HL-60 (cell line): ENCODE results near the gene DOCK2.

Source experiments
- DNase-seq, 2 experiments: peaks; one replicate each; pipeline ENCODE4 v3.0.0-alpha.2; 2010 to 2020; ENCODE audit warnings: low read depth in 1 of 2, low spot score in 1 of 2
- H3K27ac ChIP-seq: fragments of 250-450 bp; sonication (Bioruptor Pico); replicated peaks from 2 replicates; pipeline ENCODE4 v1.5.1; 2020; ENCODE audit warnings: mild to moderate bottlenecking, moderate library complexity
- H3K27me3 ChIP-seq: fragments of 250-450 bp; sonication (Bioruptor Pico); 2 replicates; pipeline ENCODE4 v1.5.1; 2021; ENCODE audit warnings: mild to moderate bottlenecking, moderate library complexity; ENCODE audit not compliant: insufficient read depth, poor library complexity, severe bottlenecking
- H3K4me3 ChIP-seq: replicated peaks from 2 replicates; pipeline ENCODE4 v1.5.1; 2011; ENCODE audit warnings: mild to moderate bottlenecking, control low read depth, low read length; ENCODE audit not compliant: insufficient read depth
- GABPA ChIP-seq: IDR thresholded peaks from 2 replicates; pipeline ENCODE4 v1.6.1; 2012; ENCODE audit warnings: low read depth
- POLR2AphosphoS5 ChIP-seq: IDR thresholded peaks from 2 replicates; pipeline ENCODE4 v1.6.1; 2012; ENCODE audit warnings: low read depth
- SPI1 ChIP-seq: IDR thresholded peaks from 2 replicates; pipeline ENCODE4 v1.6.1; 2012; ENCODE audit warnings: low read depth, mild to moderate bottlenecking, borderline replicate concordance
- TF ChIP-seq, protein P1 (sequence below): IDR thresholded peaks from one replicate; pipeline ENCODE4 v1.5.1; 2011; ENCODE audit warnings: low read length, control low read depth, inconsistent platforms; ENCODE audit not compliant: insufficient read depth
- TF ChIP-seq, protein P2 (sequence below): IDR thresholded peaks from 2 replicates; pipeline ENCODE4 v1.6.1; 2012; ENCODE audit warnings: low read depth; ENCODE audit not compliant: insufficient replicate concordance

DOCK2 gene

DNA sequence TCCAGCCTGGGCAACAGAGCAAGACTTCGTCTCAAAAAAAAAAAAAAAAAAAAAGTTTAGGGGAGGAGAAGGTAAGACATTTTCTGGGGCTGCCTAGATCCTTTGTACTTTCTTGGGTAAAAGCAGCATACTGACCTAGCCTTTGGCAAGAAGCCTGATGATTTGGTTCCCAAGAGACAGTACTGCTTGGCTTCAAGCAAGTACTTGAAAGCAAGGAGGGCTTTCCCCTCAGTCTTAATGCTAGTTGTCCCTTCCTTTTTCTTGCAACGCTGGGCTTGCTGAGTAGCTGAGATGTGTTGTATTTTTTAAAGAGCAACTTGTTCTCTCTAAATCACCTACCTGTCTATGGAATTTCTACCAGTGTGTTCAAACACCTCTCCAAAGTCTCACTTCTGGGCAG, 267.0 kb downstream of the DOCK2 start:
- TF ChIP-seq, protein P1, sequence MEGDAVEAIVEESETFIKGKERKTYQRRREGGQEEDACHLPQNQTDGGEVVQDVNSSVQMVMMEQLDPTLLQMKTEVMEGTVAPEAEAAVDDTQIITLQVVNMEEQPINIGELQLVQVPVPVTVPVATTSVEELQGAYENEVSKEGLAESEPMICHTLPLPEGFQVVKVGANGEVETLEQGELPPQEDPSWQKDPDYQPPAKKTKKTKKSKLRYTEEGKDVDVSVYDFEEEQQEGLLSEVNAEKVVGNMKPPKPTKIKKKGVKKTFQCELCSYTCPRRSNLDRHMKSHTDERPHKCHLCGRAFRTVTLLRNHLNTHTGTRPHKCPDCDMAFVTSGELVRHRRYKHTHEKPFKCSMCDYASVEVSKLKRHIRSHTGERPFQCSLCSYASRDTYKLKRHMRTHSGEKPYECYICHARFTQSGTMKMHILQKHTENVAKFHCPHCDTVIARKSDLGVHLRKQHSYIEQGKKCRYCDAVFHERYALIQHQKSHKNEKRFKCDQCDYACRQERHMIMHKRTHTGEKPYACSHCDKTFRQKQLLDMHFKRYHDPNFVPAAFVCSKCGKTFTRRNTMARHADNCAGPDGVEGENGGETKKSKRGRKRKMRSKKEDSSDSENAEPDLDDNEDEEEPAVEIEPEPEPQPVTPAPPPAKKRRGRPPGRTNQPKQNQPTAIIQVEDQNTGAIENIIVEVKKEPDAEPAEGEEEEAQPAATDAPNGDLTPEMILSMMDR = no peak
- TF ChIP-seq SPI1 (no peak), GABPA (no peak), POLR2AphosphoS5 (no peak)
- TF ChIP-seq, protein P2, sequence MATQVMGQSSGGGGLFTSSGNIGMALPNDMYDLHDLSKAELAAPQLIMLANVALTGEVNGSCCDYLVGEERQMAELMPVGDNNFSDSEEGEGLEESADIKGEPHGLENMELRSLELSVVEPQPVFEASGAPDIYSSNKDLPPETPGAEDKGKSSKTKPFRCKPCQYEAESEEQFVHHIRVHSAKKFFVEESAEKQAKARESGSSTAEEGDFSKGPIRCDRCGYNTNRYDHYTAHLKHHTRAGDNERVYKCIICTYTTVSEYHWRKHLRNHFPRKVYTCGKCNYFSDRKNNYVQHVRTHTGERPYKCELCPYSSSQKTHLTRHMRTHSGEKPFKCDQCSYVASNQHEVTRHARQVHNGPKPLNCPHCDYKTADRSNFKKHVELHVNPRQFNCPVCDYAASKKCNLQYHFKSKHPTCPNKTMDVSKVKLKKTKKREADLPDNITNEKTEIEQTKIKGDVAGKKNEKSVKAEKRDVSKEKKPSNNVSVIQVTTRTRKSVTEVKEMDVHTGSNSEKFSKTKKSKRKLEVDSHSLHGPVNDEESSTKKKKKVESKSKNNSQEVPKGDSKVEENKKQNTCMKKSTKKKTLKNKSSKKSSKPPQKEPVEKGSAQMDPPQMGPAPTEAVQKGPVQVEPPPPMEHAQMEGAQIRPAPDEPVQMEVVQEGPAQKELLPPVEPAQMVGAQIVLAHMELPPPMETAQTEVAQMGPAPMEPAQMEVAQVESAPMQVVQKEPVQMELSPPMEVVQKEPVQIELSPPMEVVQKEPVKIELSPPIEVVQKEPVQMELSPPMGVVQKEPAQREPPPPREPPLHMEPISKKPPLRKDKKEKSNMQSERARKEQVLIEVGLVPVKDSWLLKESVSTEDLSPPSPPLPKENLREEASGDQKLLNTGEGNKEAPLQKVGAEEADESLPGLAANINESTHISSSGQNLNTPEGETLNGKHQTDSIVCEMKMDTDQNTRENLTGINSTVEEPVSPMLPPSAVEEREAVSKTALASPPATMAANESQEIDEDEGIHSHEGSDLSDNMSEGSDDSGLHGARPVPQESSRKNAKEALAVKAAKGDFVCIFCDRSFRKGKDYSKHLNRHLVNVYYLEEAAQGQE = no peak
- H3K27me3 ChIP-seq = no peaks in the 10 kb centered on the region
- DNase-seq = no peak
- no peak overlapping the region for H3K4me3 ChIP-seq
- no peak overlapping the region for H3K27ac ChIP-seq

DNA sequence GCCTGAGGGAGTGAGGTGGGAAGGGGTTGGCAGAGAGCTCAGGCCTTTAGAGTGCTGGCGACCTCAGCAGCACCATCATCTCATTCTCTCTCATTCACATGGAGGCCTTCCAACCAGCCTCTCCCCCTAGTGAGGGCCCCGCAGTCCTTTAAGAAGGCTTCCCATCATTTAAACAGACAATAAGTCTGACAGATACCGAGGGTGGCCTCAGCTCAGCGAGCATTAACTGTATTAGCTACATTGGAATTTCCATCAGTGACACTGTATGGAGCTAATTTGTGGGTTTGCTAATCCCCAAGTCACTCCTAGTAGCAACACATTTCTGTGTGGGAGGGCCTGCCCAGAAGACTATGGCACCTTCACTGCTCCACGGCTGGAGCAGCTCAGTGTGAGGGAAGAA, 267.4 kb downstream of the DOCK2 start:
- DNase-seq = no peak
- TF ChIP-seq, protein P1 = no peak
- TF ChIP-seq GABPA (no peak), SPI1 (no peak), POLR2AphosphoS5 (no peak)
- TF ChIP-seq, protein P2 = no peak
- H3K27me3 ChIP-seq = no peaks in the 10 kb centered on the region
- H3K27ac ChIP-seq = no peak overlapping the region
- no peak overlapping the region for H3K4me3 ChIP-seq

DNA sequence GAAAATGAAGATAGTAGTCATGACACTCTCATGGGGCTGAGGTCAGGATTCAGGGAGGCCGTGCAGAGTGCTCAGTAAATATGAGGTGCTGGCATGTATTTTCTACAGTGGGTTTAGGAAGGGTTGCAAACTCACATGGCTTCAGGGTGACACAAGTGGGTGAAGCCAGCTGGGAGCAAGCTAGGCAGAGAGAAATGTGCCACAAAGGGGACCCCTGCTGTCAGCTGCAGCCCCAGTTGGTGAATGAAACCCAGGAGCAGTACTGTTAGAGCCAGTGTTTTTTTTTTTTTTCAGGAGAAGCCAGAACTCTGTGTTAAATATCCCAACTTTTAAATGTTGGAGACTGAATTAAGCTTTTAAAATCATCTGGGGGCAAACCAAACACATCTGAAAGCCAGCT, 267.9 kb downstream of the DOCK2 start:
- H3K27ac ChIP-seq = no peak overlapping the region
- H3K4me3 ChIP-seq = no peak overlapping the region
- no peaks in the 10 kb centered on the region for H3K27me3 ChIP-seq
- no peak for DNase-seq
- TF ChIP-seq, protein P1 = no peak
- TF ChIP-seq GABPA (no peak), SPI1 (no peak), POLR2AphosphoS5 (no peak)
- TF ChIP-seq, protein P2 = no peak
